Bronchial epithelial cell (primary cell): Measurements from ENCODE around the gene OR13C9. TPM values are rescaled to one million over a fixed set of nuclear protein-coding genes. Genes with fewer than 3 reads are reported as not detected.
A peak's percentile ranks its signal among the peaks of the same experiment; 100 is the strongest.
"Not testable (repeated sequence)": the region's sequence is repeated elsewhere in the genome, so short reads cannot be mapped to it uniquely, and the experiment has no call there.

Experiments
- DNase-seq: peaks from one replicate; pipeline ENCODE4 v3.0.0-alpha.2; 2010; ENCODE audit warnings: low read depth
- FAIRE-seq: peaks from 2 replicates; lab custom pipeline; 2011; peaks lifted over from hg19 to GRCh38; lab: Jason Lieb, UNC
- H3K27me3 ChIP-seq: 2 replicates; pipeline ENCODE4 v1.5.1; 2011; ENCODE audit warnings: low read length; ENCODE audit not compliant: control insufficient read depth, insufficient read depth
- H3K36me3 ChIP-seq: 2 replicates; pipeline ENCODE4 v1.5.1; 2011; ENCODE audit warnings: low read length; ENCODE audit not compliant: control insufficient read depth, insufficient read depth
- H3K4me3 ChIP-seq: 2 replicates; pipeline ENCODE4 v1.5.1; 2011; ENCODE audit warnings: mild to moderate bottlenecking, low read depth, low read length, control low read depth
- CTCF ChIP-seq: IDR thresholded peaks from 2 replicates; pipeline ENCODE4 v1.5.1; 2011; ENCODE audit warnings: mild to moderate bottlenecking, moderate library complexity, low read length, control low read depth, inconsistent platforms; ENCODE audit not compliant: insufficient read depth, severe bottlenecking
- total RNA-seq: library from RNA; depleted of rRNA; stranded (reverse); fragments of >200 nt; gene quantifications from 2 replicates; pipeline ENCODE4 v1.2.1, GENCODE V29; 2014

The OR13C9 gene
- total RNA-seq, 1 donor from 2014 or later: not detected

GRCh38 chr9:104611213-104611612, 6.8 kb downstream of the OR13C9 start:
- FAIRE-seq: no peak
- no peak for TF ChIP-seq CTCF
- Histone ChIP-seq H3K27me3 (no peaks in the 10 kb centered on the region), H3K4me3 (no peak overlapping the region), H3K36me3 (no peaks in the 10 kb centered on the region)
- no peak for DNase-seq

- H3K36me3 ChIP-seq: no peaks in the 10 kb centered on the region
- no peak for TF ChIP-seq CTCF
- no peaks in the 10 kb centered on the region for H3K27me3 ChIP-seq
- DNase-seq: peak; percentile 4
- H3K4me3 ChIP-seq: no peak overlapping the region
- no peak for FAIRE-seq
Measured at GRCh38 chr9:104608336-104608735, 9.7 kb downstream of the OR13C9 start.

- no peak for TF ChIP-seq CTCF
- FAIRE-seq (no peak), DNase-seq (peak; percentile 22)
- H3K4me3 ChIP-seq: no peak overlapping the region
- H3K36me3 ChIP-seq: no peaks in the 10 kb centered on the region
- H3K27me3 ChIP-seq: no peaks in the 10 kb centered on the region
Measured at GRCh38 chr9:104606152-104606551, 11.9 kb downstream of the OR13C9 start.

- not testable (repeated sequence) for H3K27me3 ChIP-seq, H3K36me3 ChIP-seq, FAIRE-seq, DNase-seq, H3K4me3 ChIP-seq
Measured at GRCh38 chr9:104605527-104605926, 12.5 kb downstream of the OR13C9 start, which contains the start of gene OR13C2. Gene OR13C2 (minus strand): TSS chr9:104605627. CDS start chr9:104605627, 0 bp downstream.

GRCh38 chr9:104604801-104605200, 13.2 kb downstream of the OR13C9 start:
- TF ChIP-seq CTCF: no peak
- H3K4me3 ChIP-seq: no peak overlapping the region
- FAIRE-seq (no peak), DNase-seq (no peak)
- no peaks in the 10 kb centered on the region for H3K27me3 ChIP-seq
- no peaks in the 10 kb centered on the region for H3K36me3 ChIP-seq

GRCh38 chr9:104599313-104599712, 18.7 kb downstream of the OR13C9 start, which contains the start of gene OR13C5:
Gene OR13C5 (minus strand): TSS chr9:104599413. CDS start chr9:104599413, 0 bp downstream.
- H3K36me3 ChIP-seq, DNase-seq, FAIRE-seq, H3K4me3 ChIP-seq, H3K27me3 ChIP-seq: not testable (repeated sequence)

GRCh38 chr9:104598749-104599148, 19.3 kb downstream of the OR13C9 start:
- not testable (repeated sequence) for H3K4me3 ChIP-seq, FAIRE-seq

More at GRCh38 chr9:104598749-104599148, 19.3 kb downstream of the OR13C9 start:
- not testable (repeated sequence) for H3K36me3 ChIP-seq, DNase-seq, H3K27me3 ChIP-seq
